Measurements from ENCODE around the gene DNAI1.
"Not testable (repeated sequence)": the region's sequence is repeated elsewhere in the genome, so short reads cannot be mapped to it uniquely, and the experiment has no call there.

DNAI1 gene

GRCh38 chr9:34451135-34451534 is 7.5 kb upstream of the DNAI1 start:
- no peak for DNase-seq

- no peak for DNase-seq
Observed at GRCh38 chr9:34451545-34451944, 7.1 kb upstream of the DNAI1 start.

DNA sequence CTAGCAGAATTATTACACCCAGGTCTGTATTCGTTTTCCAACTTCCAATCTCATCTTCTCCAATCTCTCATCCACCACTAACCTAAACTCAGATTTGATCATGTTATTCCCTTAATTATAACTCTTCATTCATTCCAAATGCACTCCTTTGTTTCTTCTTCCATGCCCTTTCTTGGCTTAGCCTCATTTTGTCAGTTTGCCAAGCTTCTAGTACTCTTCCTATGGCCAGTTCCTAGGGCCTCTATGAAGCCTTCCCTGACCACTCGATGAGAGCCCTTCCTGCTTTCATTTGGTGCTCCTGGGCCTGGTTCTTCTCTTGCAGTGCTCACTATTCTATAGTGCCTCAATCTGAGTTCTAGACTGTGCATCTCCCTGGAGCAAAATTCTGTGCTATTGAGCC is 6.0 kb upstream of the DNAI1 start:
- no peak for DNase-seq

DNA sequence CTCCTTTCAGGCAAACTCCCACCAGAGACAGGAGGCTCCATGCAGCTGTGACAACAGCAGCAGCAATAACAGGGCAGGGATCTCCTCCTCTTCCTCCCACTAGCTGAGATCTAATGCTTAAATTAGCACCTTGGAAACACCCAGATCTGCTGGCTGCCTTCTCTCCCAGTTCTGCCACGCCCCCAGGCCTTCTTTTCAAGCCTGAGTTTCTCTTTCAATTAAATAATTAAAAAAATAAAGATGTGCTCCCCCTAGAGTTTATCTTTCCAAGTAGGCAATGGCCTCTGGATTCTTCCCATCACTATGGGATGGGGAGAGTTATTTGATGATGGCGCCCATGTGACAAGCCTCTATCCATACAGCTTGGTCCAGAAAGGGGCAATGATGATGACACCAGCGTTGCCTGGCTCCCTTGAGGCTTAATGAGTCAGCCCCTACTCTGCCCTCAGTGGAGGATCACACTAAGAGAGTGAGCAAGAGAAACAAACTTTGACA is 4.0 kb upstream of the DNAI1 start:
- DNase-seq, result no peak

- DNase-seq, result no peak
Observed at GRCh38 chr9:34456151-34456550, 2.5 kb upstream of the DNAI1 start.

DNA sequence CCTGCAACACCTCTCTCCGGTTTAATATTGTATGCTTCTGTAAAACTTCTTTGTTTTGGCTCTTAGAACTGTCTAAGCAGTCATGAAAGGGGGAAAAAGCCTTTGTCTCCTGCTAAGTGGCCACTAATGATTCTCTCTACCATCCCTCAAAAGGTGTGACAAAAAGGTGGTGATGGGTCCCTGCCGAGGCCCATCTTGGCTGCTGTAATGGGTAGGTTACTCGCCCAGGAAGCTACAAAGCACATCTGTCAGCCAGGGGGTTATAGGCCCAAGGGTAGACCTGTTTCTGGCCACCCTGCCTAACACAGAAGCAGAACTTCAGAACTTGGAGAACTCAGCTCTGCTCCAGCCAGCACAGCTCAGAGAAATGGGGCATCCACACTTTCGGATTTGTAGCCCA is 1.9 kb upstream of the DNAI1 start:
- no peak for DNase-seq

- no peak for DNase-seq
Observed at GRCh38 chr9:34457266-34458012, 1.2 kb upstream of the DNAI1 start.

DNA sequence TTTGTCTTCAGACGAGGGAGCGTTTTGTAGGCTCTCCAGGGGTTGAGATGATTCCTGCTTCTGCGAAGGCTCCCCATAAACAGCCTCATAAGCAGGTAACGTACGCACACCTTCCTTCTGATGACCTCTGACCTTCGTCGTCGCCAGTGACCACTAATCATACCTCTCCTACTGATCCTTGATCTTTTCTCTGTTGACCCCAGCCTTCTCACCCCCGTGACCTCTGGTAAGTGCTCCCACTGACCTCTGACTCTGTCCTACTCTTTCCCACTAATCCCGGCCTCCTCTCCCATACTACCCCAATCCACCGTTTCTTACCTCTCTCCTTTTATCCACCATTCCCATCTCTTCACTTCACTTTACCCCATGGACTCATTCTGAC is 345 bp downstream of the DNAI1 start:
- no peak for DNase-seq

DNA sequence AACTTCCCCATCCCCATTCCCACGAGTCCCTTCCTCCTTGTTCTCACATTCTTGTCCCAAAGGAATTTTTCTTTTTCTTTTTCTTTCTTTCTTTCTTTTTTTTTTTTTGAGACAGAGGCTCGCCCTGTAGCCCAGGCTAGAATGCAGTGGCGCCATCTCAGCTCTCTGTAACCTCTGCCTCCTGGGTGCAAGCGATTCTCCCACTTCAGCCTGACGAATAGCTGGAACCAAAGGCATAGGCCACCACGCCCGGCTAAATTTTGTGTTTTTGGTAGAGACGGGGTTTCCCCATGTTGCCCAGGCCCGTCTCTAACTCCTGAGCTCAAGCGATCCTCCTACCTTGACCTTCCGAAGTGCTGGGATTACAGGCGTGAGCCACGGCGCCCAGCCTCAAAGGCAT is 751 bp downstream of the DNAI1 start:
- DNase-seq, result no peak

GRCh38 chr9:34459941-34460340 is 1.3 kb downstream of the DNAI1 start:
- DNase-seq, result no peak

DNA sequence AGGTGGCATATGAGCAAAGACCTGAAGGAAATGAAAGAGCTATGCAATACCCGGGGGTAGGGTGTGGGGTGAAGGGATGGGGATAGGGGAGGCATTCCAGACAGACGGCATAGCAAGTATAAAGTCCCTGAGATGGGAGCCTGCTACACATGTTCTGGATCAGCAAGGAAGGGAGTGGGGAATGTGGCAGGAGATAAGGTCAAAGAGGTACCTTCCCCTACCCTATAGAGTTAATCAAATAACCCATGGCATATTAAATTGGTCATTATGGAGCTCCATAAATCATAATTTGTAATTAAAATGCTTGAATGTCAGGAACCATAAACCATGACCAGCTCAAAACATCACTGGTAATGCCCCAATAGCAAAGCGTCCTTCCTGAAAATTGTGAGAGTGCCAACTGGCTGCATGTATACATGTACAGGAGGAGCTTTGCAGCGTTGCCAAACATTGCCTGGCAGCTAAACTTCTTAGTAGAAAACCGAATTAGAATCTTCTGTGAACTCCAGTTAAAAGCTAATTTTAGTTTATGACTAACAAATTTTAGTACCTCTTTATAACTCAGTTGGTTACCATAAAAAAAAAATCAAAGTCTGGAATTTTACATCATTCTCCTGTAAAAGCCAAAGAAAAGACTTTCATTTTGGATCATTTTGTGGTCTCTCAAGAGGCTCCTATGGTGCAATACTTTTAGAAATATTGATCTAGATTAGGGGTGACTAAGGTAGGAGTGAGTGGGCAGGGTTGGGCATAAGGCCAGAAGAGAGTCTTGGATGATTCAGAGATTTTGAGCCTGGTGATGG is 4.7 kb downstream of the DNAI1 start:
- no peak for DNase-seq

DNA sequence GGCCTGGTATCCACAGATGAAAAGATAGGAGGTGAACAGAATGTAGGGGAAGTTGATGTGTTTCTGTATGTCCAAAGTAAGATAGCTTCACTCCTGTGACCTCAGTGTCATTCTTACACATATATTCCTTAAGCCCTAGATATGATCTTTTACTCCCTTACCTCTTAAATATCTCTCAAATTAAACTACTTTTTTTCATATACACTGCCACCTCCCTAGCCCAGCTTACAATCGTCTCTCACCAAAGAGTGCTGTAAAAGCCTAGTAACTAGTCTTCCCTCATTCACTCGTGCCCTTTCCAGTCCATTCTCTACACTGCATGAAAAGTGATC is 5.3 kb downstream of the DNAI1 start:
- DNase-seq, result no peak

- DNase-seq, result no peak
Observed at GRCh38 chr9:34464571-34464970, 6.0 kb downstream of the DNAI1 start.

- no peak for DNase-seq
Observed at GRCh38 chr9:34465468-34465867, 6.9 kb downstream of the DNAI1 start.

DNA sequence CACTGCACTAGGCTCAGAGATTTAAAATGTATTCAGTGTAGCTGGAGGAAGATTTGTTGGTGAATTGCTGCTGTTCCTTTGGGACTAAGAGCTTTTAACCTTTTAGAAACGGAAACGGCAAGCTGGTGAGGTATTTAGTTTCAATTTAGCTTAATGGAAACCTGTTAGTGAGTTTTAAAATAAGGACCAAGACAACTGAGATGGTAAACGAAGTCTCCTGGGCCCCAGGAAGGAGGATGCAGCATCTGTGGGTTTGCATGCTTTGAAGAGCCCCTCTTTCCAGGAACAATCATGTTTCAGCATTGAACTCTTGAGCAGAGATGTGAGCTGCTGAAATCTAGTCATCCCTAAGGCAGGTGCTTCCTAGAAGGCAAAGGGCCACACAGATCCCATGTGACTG is 16.5 kb downstream of the DNAI1 start:
- no peak for DNase-seq

- no peak for DNase-seq
Observed at GRCh38 chr9:34477541-34477940, 18.9 kb downstream of the DNAI1 start.

GRCh38 chr9:34479431-34479866 is 20.8 kb downstream of the DNAI1 start:
- no peak for DNase-seq

DNA sequence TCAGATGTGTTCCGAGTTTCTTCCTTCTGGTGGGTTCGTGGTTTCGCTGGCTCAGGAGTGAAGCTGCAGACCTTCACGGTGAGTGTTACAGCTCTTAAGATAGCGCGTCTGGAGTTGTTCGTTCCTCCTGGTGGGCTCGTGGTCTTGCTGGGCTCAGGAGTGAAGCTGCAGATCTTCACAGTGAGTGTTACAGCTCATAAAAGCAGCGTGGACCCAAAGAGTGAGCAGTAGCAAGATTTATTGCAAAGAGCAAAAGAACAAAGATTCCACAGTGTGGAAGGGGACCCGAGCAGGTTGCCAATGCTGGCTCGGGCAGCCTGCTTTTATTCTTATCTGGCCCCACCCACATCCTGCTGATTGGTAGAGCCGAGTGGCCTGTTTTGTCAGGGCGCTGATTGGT is 23.0 kb downstream of the DNAI1 start:
- not testable (repeated sequence) for DNase-seq

- DNase-seq, result not testable (repeated sequence)
Observed at GRCh38 chr9:34482746-34483145, 24.1 kb downstream of the DNAI1 start.

- DNase-seq, result no peak
Observed at GRCh38 chr9:34484678-34485077, 26.1 kb downstream of the DNAI1 start.

- DNase-seq, result no peak
Observed at GRCh38 chr9:34485822-34486221, 27.2 kb downstream of the DNAI1 start.

- no peak for DNase-seq
Observed at GRCh38 chr9:34486572-34486971, 28.0 kb downstream of the DNAI1 start.

GRCh38 chr9:34490360-34490759 is 31.8 kb downstream of the DNAI1 start:
- DNase-seq, result no peak

GRCh38 chr9:34490760-34491159 is 32.2 kb downstream of the DNAI1 start:
- no peak for DNase-seq

DNA sequence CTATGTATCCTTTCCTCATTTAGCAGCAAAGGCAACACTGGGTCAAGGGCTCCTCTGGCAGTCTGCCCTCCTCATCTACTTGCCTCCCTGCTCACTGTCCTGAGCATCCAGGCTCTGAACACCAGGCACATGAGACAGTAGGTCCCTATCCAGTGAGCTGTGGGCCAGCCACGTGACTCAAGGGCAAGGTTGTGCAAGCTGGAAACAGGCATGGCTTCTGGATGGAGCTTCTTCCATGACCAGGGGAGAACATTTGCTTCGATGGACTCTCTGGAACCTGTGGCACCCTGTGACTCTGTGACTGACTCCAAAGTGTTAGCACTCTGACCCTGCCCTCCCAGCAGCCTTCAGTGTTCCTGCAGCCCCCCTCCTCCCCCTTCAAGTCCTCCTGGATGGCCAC is 33.0 kb downstream of the DNAI1 start:
- no peak for DNase-seq
